Measurements from ENCODE around the gene ID1. TPM values are rescaled to one million over a fixed set of nuclear protein-coding genes. Genes with fewer than 3 reads are reported as not detected.

ID1 gene
- total and polyA plus RNA-seq, 2 of the 13 experiments (the other 11 are each of a cell fraction or from before 2014, with no cell fraction given) = 320 to 419 TPM

GRCh38 chr20:31560094-31560745 lies 44.9 kb upstream of the ID1 start (continued):
- TF ChIP-seq CENPBD1 (CRISPR knock-in tag; IDR thresholded peaks at IDR 0.05; ENCODE audit: borderline replicate concordance, low read depth) (no peak), ZNF670 (CRISPR knock-in tag; IDR thresholded peaks at IDR 0.05; ENCODE audit: borderline replicate concordance) (no peak), ZNF567 (CRISPR knock-in tag; IDR thresholded peaks at IDR 0.05; ENCODE audit: borderline replicate concordance) (no peak), RORA (CRISPR knock-in tag; IDR thresholded peaks at IDR 0.05) (no peak), ZNF761 (CRISPR knock-in tag; conservative IDR thresholded peaks at IDR 0.05) (no peak), SUZ12 (IDR thresholded peaks at IDR 0.05; ENCODE audit: low read depth, low read length) (no peak), ZNF543 (CRISPR knock-in tag; IDR thresholded peaks at IDR 0.05) (no peak), MTF1 (CRISPR knock-in tag; IDR thresholded peaks at IDR 0.05) (no peak), ZKSCAN8 (CRISPR knock-in tag; IDR thresholded peaks at IDR 0.05; ENCODE audit: borderline replicate concordance) (no peak; the same call in 1 of the 2 replicates), NR2F1 (CRISPR knock-in tag; IDR thresholded peaks at IDR 0.05) (no peak), GTF2F1 (IDR thresholded peaks at IDR 0.05; ENCODE audit: low read length) (no peak), MYNN (CRISPR knock-in tag; IDR thresholded peaks at IDR 0.05; ENCODE audit: low read depth) (no peak), ARNTL (CRISPR knock-in tag; IDR thresholded peaks at IDR 0.05) (no peak), HOXA3 (CRISPR knock-in tag; IDR thresholded peaks at IDR 0.05) (peak; percentile 37; the same call in 1 of the 2 replicates), ASH2L (IDR thresholded peaks at IDR 0.05; ENCODE audit: insufficient read length, low read depth, low read length) (no peak), RNF219 (CRISPR knock-in tag; IDR thresholded peaks at IDR 0.05) (no peak), JARID2 (CRISPR knock-in tag; IDR thresholded peaks at IDR 0.05; ENCODE audit: insufficient replicate concordance) (no peak), ZBTB7A (CRISPR knock-in tag; IDR thresholded peaks at IDR 0.05) (no peak), MED8 (CRISPR knock-in tag; IDR thresholded peaks at IDR 0.05; ENCODE audit: insufficient replicate concordance) (no peak), BRF2 (CRISPR knock-in tag; IDR thresholded peaks at IDR 0.05) (no peak), KLF11 (CRISPR knock-in tag; IDR thresholded peaks at IDR 0.05) (0 out of 2 replicates have a peak, but pooled peaks have one; percentile 42), JUND (CRISPR knock-in tag; IDR thresholded peaks at IDR 0.05) (no peak), ZBTB38 (CRISPR knock-in tag; IDR thresholded peaks at IDR 0.05) (no peak)
- TF ChIP-seq, protein P1, sequence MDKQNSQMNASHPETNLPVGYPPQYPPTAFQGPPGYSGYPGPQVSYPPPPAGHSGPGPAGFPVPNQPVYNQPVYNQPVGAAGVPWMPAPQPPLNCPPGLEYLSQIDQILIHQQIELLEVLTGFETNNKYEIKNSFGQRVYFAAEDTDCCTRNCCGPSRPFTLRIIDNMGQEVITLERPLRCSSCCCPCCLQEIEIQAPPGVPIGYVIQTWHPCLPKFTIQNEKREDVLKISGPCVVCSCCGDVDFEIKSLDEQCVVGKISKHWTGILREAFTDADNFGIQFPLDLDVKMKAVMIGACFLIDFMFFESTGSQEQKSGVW (CRISPR knock-in tag; IDR thresholded peaks at IDR 0.05; ENCODE audit: borderline replicate concordance) = no peak
- TF ChIP-seq, protein P2, sequence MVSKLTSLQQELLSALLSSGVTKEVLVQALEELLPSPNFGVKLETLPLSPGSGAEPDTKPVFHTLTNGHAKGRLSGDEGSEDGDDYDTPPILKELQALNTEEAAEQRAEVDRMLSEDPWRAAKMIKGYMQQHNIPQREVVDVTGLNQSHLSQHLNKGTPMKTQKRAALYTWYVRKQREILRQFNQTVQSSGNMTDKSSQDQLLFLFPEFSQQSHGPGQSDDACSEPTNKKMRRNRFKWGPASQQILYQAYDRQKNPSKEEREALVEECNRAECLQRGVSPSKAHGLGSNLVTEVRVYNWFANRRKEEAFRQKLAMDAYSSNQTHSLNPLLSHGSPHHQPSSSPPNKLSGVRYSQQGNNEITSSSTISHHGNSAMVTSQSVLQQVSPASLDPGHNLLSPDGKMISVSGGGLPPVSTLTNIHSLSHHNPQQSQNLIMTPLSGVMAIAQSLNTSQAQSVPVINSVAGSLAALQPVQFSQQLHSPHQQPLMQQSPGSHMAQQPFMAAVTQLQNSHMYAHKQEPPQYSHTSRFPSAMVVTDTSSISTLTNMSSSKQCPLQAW (CRISPR knock-in tag; IDR thresholded peaks at IDR 0.05) = peak; percentile 42; the same call in 1 of the 2 replicates

Data from HepG2 (cell line).